Measurements from ENCODE around the gene FYN. TPM values are rescaled to one million over a fixed set of nuclear protein-coding genes. Genes with fewer than 3 reads are reported as not detected.

Gene FYN
- total RNA-seq, 4 donors from 2014 or later: 143 to 219 (median 165) TPM

- no peak for TF ChIP-seq EP300 (IDR thresholded peaks at IDR 0.05)
- TF ChIP-seq, protein P1, sequence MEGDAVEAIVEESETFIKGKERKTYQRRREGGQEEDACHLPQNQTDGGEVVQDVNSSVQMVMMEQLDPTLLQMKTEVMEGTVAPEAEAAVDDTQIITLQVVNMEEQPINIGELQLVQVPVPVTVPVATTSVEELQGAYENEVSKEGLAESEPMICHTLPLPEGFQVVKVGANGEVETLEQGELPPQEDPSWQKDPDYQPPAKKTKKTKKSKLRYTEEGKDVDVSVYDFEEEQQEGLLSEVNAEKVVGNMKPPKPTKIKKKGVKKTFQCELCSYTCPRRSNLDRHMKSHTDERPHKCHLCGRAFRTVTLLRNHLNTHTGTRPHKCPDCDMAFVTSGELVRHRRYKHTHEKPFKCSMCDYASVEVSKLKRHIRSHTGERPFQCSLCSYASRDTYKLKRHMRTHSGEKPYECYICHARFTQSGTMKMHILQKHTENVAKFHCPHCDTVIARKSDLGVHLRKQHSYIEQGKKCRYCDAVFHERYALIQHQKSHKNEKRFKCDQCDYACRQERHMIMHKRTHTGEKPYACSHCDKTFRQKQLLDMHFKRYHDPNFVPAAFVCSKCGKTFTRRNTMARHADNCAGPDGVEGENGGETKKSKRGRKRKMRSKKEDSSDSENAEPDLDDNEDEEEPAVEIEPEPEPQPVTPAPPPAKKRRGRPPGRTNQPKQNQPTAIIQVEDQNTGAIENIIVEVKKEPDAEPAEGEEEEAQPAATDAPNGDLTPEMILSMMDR (IDR thresholded peaks at IDR 0.05): no peak
- no peak for TF ChIP-seq POLR2A (IDR thresholded peaks at IDR 0.05)
- H3K4me1 ChIP-seq: peaks cover 0 to 52% (median 36%) of the 10 kb centered on the region in 4 donors
- no peaks in the 10 kb centered on the region for H3K9me3 ChIP-seq
- H3K4me3 ChIP-seq: no peak overlapping the region
- no peaks in the 10 kb centered on the region for H3K27me3 ChIP-seq
- peak overlapping the region in 3 of 4 donors; percentile 59 to 92 (median 82) for H3K27ac ChIP-seq
- no peaks in the 10 kb centered on the region for H3K36me3 ChIP-seq
- DNase-seq (ENCODE audit: low spot score in 2 of 2): no peak
- WGBS, 2 donors: 51% methylated on average over 4 of the region's 4 CpGs
Observed at GRCh38 chr6:111824608-111825337, 48.5 kb downstream of the FYN start.

GRCh38 chr6:111823831-111824607, 49.2 kb downstream of the FYN start:
- H3K27ac ChIP-seq: peak overlapping the region; percentile 27 to 92 (median 70)
- H3K4me3 ChIP-seq: peak overlapping the region in 1 of 4 donors; percentile 9

GRCh38 chr6:111823012-111823411, 50.2 kb downstream of the FYN start:
- Histone ChIP-seq H3K27me3 (no peaks in the 10 kb centered on the region), H3K9me3 (no peaks in the 10 kb centered on the region), H3K27ac (peak overlapping the region in 3 of 4 donors; percentile 59 to 92 (median 82)), H3K4me1 (peaks cover 0 to 61% (median 44%) of the 10 kb centered on the region in 4 donors), H3K4me3 (no peak overlapping the region), H3K36me3 (no peaks in the 10 kb centered on the region)
- WGBS, 2 donors: 86 to 89% methylated on average over 6 of the region's 6 CpGs
- TF ChIP-seq POLR2A (IDR thresholded peaks at IDR 0.05): no peak
- no peak for TF ChIP-seq EP300 (IDR thresholded peaks at IDR 0.05)
- TF ChIP-seq, protein P1 (IDR thresholded peaks at IDR 0.05): no peak
- no peak for DNase-seq (ENCODE audit: low spot score in 2 of 2)

More at GRCh38 chr6:111823831-111824607, 49.2 kb downstream of the FYN start:
- H3K4me1 ChIP-seq: peaks cover 0 to 51% (median 39%) of the 10 kb centered on the region in 4 donors
- 40 to 49% methylated on average over 4 of the region's 4 CpGs for WGBS, 2 donors
- DNase-seq (ENCODE audit: low spot score in 2 of 2): peak in 1 of 2 donors; percentile 33
- TF ChIP-seq POLR2A (IDR thresholded peaks at IDR 0.05) (no peak), EP300 (IDR thresholded peaks at IDR 0.05) (peak in 1 of 2 donors; percentile 75)
- H3K36me3 ChIP-seq: no peaks in the 10 kb centered on the region
- no peaks in the 10 kb centered on the region for H3K9me3 ChIP-seq
- no peaks in the 10 kb centered on the region for H3K27me3 ChIP-seq

DNA sequence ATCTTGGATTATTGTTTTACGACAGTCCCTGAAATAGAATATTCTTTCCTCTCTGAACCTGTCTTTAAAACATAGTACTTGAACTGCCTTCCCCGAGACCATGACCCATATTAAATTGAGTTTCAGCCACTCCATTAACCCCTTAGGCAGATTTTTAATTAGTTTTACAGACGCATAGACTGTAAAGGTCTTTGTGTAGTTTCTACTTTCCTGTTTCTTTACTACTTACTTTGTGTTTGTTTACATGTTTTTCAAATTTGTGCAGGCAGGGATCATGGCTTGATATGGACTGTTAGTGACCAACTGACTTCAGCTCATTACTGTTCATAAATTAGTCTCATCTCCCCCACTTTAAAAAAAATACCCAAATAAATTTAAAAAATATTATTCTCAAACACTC, 53.8 kb downstream of the FYN start:
- no peak for TF ChIP-seq POLR2A (IDR thresholded peaks at IDR 0.05)
- TF ChIP-seq EP300 (IDR thresholded peaks at IDR 0.05): no peak
- TF ChIP-seq, protein P1 (IDR thresholded peaks at IDR 0.05): no peak
- DNase-seq (ENCODE audit: low spot score in 2 of 2): no peak
- Histone ChIP-seq H3K4me3 (no peak overlapping the region), H3K27ac (no peak overlapping the region), H3K9me3 (no peaks in the 10 kb centered on the region), H3K4me1 (peaks cover 0 to 50% (median 34%) of the 10 kb centered on the region in 4 donors), H3K36me3 (no peaks in the 10 kb centered on the region), H3K27me3 (no peaks in the 10 kb centered on the region)
- WGBS, 2 donors: 84 to 92% methylated on average over 3 of the region's 3 CpGs

GRCh38 chr6:111818539-111819226, 54.6 kb downstream of the FYN start:
- peak in 1 of 2 donors; percentile 32 for TF ChIP-seq EP300 (IDR thresholded peaks at IDR 0.05)
- TF ChIP-seq, protein P1 (IDR thresholded peaks at IDR 0.05): no peak
- no peak for TF ChIP-seq POLR2A (IDR thresholded peaks at IDR 0.05)
- Histone ChIP-seq H3K4me1 (peaks cover 0 to 49% (median 29%) of the 10 kb centered on the region in 4 donors), H3K27me3 (no peaks in the 10 kb centered on the region), H3K27ac (peak overlapping the region in 2 of 4 donors; percentile 42 to 53), H3K36me3 (no peaks in the 10 kb centered on the region), H3K9me3 (no peaks in the 10 kb centered on the region), H3K4me3 (no peak overlapping the region)
- 56 to 64% methylated on average over 5 of the region's 5 CpGs for WGBS, 2 donors
- DNase-seq (ENCODE audit: low spot score in 2 of 2): no peak

All from tibial nerve (tissue), 4 donors.